ENCODE data around the gene RELL1.
"Not testable (repeated sequence)": the region's sequence is repeated elsewhere in the genome, so short reads cannot be mapped to it uniquely, and the experiment has no call there.

The RELL1 gene

GRCh38 chr4:37685161-37685822 lies 884 bp downstream of the RELL1 start:
- H3K36me3 Mint-ChIP-seq = no peaks in the 10 kb centered on the region
- peaks cover 14 to 40% of the 10 kb centered on the region in 2 donors for H3K4me1 Mint-ChIP-seq
- DNase-seq = no peak
- no peak for ATAC-seq (replicated peaks)
- H3K4me3 Mint-ChIP-seq = peak overlapping the region; percentile 81 to 91
- H3K27ac Mint-ChIP-seq = peak overlapping the region; percentile 7
- H3K27me3 Mint-ChIP-seq = peaks cover 5 to 11% of the 10 kb centered on the region in 2 donors
- H3K9me3 Mint-ChIP-seq = no peaks in the 10 kb centered on the region

- DNase-seq (no peak), ATAC-seq (replicated peaks) (no peak)
- H3K9me3 Mint-ChIP-seq = no peaks in the 10 kb centered on the region
- peaks cover 5 to 11% of the 10 kb centered on the region in 2 donors for H3K27me3 Mint-ChIP-seq
- H3K4me1 Mint-ChIP-seq = peaks cover 14 to 40% of the 10 kb centered on the region in 2 donors
- no peak overlapping the region for H3K27ac Mint-ChIP-seq
- H3K36me3 Mint-ChIP-seq = no peaks in the 10 kb centered on the region
- no peak overlapping the region for H3K4me3 Mint-ChIP-seq
These were observed 2.0 kb downstream of the RELL1 start for GRCh38 chr4:37684154-37684553.

GRCh38 chr4:37682701-37683401 lies 3.3 kb downstream of the RELL1 start:
- ATAC-seq (replicated peaks) (peak; percentile 50 to 59), DNase-seq (peak; percentile 32)
- Mint-ChIP-seq H3K9me3 (no peaks in the 10 kb centered on the region), H3K36me3 (no peaks in the 10 kb centered on the region), H3K27ac (peak overlapping the region; percentile 79), H3K27me3 (peaks cover 5 to 21% of the 10 kb centered on the region in 2 donors), H3K4me3 (peak overlapping the region; percentile 43 to 60), H3K4me1 (peaks cover 14 to 40% of the 10 kb centered on the region in 2 donors)

GRCh38 chr4:37680089-37680488 lies 6.1 kb downstream of the RELL1 start:
- ATAC-seq (replicated peaks) (no peak), DNase-seq (no peak)
- H3K4me3 Mint-ChIP-seq = no peak overlapping the region
- peaks cover 31 to 53% of the 10 kb centered on the region in 2 donors for H3K4me1 Mint-ChIP-seq
- H3K27me3 Mint-ChIP-seq = peaks cover 11 to 19% of the 10 kb centered on the region in 2 donors
- no peak overlapping the region for H3K27ac Mint-ChIP-seq
- no peaks in the 10 kb centered on the region for H3K9me3 Mint-ChIP-seq
- no peaks in the 10 kb centered on the region for H3K36me3 Mint-ChIP-seq

- Mint-ChIP-seq H3K27me3 (peaks cover 8 to 12% of the 10 kb centered on the region in 2 donors), H3K27ac (no peak overlapping the region), H3K36me3 (no peaks in the 10 kb centered on the region), H3K9me3 (no peaks in the 10 kb centered on the region), H3K4me3 (no peak overlapping the region), H3K4me1 (peaks cover 28 to 50% of the 10 kb centered on the region in 2 donors)
- ATAC-seq (replicated peaks) (no peak), DNase-seq (no peak)
These were observed 6.9 kb downstream of the RELL1 start for GRCh38 chr4:37679301-37679700.

GRCh38 chr4:37678624-37679023 lies 7.6 kb downstream of the RELL1 start:
- Mint-ChIP-seq H3K27ac (no peak overlapping the region), H3K36me3 (no peaks in the 10 kb centered on the region)

GRCh38 chr4:37675587-37676290 lies 10.4 kb downstream of the RELL1 start:
- H3K4me1 Mint-ChIP-seq = peaks cover 28 to 31% of the 10 kb centered on the region in 2 donors
- H3K36me3 Mint-ChIP-seq = no peaks in the 10 kb centered on the region
- peaks cover 10 to 16% of the 10 kb centered on the region in 2 donors for H3K27me3 Mint-ChIP-seq
- DNase-seq (peak; percentile 59), ATAC-seq (replicated peaks) (peak; percentile 97 to 98)
- no peak overlapping the region for H3K27ac Mint-ChIP-seq
- H3K4me3 Mint-ChIP-seq = peak overlapping the region; percentile 55 to 63
- no peaks in the 10 kb centered on the region for H3K9me3 Mint-ChIP-seq

More at GRCh38 chr4:37678624-37679023, 7.6 kb downstream of the RELL1 start:
- H3K9me3 Mint-ChIP-seq = no peaks in the 10 kb centered on the region
- H3K4me3 Mint-ChIP-seq = no peak overlapping the region
- DNase-seq (no peak), ATAC-seq (replicated peaks) (no peak)
- peaks cover 10 to 13% of the 10 kb centered on the region in 2 donors for H3K27me3 Mint-ChIP-seq
- peaks cover 33 to 47% of the 10 kb centered on the region in 2 donors for H3K4me1 Mint-ChIP-seq

GRCh38 chr4:37674439-37674838 lies 11.7 kb downstream of the RELL1 start:
- peaks cover 10 to 16% of the 10 kb centered on the region in 2 donors for H3K27me3 Mint-ChIP-seq
- H3K9me3 Mint-ChIP-seq = no peaks in the 10 kb centered on the region
- DNase-seq (no peak), ATAC-seq (replicated peaks) (no peak)
- H3K4me3 Mint-ChIP-seq = no peak overlapping the region
- no peak overlapping the region for H3K27ac Mint-ChIP-seq
- peaks cover 28 to 31% of the 10 kb centered on the region in 2 donors for H3K4me1 Mint-ChIP-seq
- H3K36me3 Mint-ChIP-seq = no peaks in the 10 kb centered on the region

- Mint-ChIP-seq H3K27ac (no peak overlapping the region), H3K27me3 (peaks cover 7 to 16% of the 10 kb centered on the region in 2 donors), H3K4me3 (no peak overlapping the region), H3K36me3 (no peaks in the 10 kb centered on the region), H3K9me3 (no peaks in the 10 kb centered on the region), H3K4me1 (peaks cover 28 to 31% of the 10 kb centered on the region in 2 donors)
- DNase-seq (no peak), ATAC-seq (replicated peaks) (no peak)
These were observed 12.5 kb downstream of the RELL1 start for GRCh38 chr4:37673538-37674192.

- H3K4me3 Mint-ChIP-seq = no peak overlapping the region
- no peaks in the 10 kb centered on the region for H3K36me3 Mint-ChIP-seq
- ATAC-seq (replicated peaks) (no peak), DNase-seq (no peak)
- peaks cover 0 to 9% of the 10 kb centered on the region in 2 donors for H3K27me3 Mint-ChIP-seq
- no peak overlapping the region for H3K27ac Mint-ChIP-seq
- peaks cover 25 to 26% of the 10 kb centered on the region in 2 donors for H3K4me1 Mint-ChIP-seq
- no peaks in the 10 kb centered on the region for H3K9me3 Mint-ChIP-seq
These were observed 15.1 kb downstream of the RELL1 start for GRCh38 chr4:37671072-37671471.

- Mint-ChIP-seq H3K27ac (no peak overlapping the region), H3K4me3 (no peak overlapping the region), H3K27me3 (peaks cover 0 to 9% of the 10 kb centered on the region in 2 donors), H3K36me3 (no peaks in the 10 kb centered on the region), H3K9me3 (no peaks in the 10 kb centered on the region), H3K4me1 (peaks cover 17 to 25% of the 10 kb centered on the region in 2 donors)
- DNase-seq (no peak), ATAC-seq (replicated peaks) (no peak)
These were observed 15.9 kb downstream of the RELL1 start for GRCh38 chr4:37670249-37670648.

GRCh38 chr4:37669124-37669523 lies 17.1 kb downstream of the RELL1 start:
- not testable (repeated sequence) for H3K9me3 Mint-ChIP-seq; H3K4me3 Mint-ChIP-seq; ATAC-seq (replicated peaks); H3K27me3 Mint-ChIP-seq; H3K36me3 Mint-ChIP-seq; H3K27ac Mint-ChIP-seq; DNase-seq
- peaks cover 13 to 19% of the 10 kb centered on the region in 2 donors for H3K4me1 Mint-ChIP-seq

- Mint-ChIP-seq H3K4me3 (no peak overlapping the region), H3K27ac (no peak overlapping the region)
These were observed 18.7 kb downstream of the RELL1 start for GRCh38 chr4:37667197-37668100.

More at GRCh38 chr4:37667197-37668100, 18.7 kb downstream of the RELL1 start:
- H3K27me3 Mint-ChIP-seq = no peaks in the 10 kb centered on the region
- H3K36me3 Mint-ChIP-seq = no peaks in the 10 kb centered on the region
- DNase-seq (no peak), ATAC-seq (replicated peaks) (no peak)
- peaks cover 6 to 29% of the 10 kb centered on the region in 2 donors for H3K4me1 Mint-ChIP-seq
- H3K9me3 Mint-ChIP-seq = no peaks in the 10 kb centered on the region
